UCSD-AML1 (cell line): Measurements from ENCODE around the gene PEPD.

ENCODE experiments used
- DNase-seq: peaks from one replicate; lab custom pipeline; 2025; ENCODE audit not compliant: unreplicated experiment; lab: John Stamatoyannopoulos, UW

Gene PEPD

GRCh38 chr19:33366897-33367296, 154.7 kb downstream of the PEPD start:
- no peak for DNase-seq

- no peak for DNase-seq
Measured at GRCh38 chr19:33366127-33366526, 155.5 kb downstream of the PEPD start.

DNA sequence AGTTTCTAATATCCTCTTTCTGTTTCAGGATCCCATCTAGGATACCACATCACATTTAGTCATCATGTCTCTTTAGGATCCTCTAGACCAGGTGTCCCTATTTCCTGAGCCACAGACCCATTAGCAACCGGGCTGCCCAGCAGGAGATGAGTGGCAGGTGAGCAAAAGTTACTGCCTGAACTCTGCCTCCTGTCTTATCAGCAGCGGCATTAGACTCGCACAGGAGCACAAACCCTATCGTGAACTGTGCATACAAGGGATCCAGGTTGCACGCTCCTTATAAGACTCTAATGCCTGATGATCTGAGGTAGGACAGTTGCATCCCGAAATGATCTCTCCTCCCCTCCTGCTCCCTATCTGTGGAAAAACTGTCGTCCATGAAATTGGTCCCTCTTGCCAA, 155.9 kb downstream of the PEPD start:
- no peak for DNase-seq

- DNase-seq = no peak
Measured at GRCh38 chr19:33363476-33363875, 158.1 kb downstream of the PEPD start.

DNA sequence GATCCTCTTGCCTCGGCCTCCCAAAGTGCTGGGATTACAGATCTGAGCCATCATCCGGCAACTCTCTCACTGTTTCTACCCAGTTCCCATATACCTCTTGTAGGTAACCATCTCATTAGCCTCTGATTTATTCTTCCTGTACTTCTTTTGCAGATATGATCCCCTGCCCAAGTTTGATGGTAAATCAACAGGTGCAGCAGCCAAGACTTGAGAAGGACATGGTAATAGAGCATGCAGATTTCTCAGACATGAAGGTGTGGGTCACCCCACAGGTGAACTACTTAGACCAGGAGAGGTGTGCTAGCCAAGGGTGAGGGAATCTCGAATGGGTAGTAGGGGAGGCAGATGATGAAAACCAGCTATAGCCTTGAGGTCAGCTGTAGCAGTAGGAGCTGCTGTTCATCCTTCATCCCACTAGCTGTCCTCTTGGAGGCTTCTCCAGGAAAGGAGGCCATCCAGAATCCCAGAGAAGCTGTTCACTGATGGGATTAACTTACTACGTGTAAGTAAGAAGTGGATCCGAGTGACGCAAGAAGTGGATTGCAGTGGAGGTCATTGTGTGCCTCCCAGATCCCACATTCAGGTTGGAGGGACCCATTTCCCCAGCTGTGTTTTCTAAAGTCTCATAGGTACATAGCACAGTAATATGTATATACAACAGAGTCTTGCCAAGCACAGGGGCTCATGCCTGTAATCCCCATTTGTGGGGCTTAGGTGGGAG, 158.9 kb downstream of the PEPD start:
- no peak for DNase-seq

DNA sequence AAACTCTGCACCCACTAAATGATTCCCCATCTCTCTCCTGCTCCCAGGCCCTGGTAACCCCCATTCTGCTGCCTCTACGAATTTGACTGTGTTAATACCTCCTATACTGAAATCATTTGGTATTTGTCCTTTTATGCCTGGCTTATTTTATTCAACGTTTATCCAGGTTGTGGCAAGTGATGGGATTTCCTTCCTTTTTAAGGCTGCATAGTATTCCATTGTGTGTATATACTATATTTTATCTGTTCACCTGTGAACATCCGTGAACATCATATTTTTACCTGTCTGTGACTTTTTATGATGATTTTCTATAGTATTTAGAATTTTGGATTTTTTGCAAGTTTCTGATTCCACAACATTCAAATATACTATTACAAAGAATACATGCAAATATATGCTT, 162.0 kb downstream of the PEPD start:
- no peak for DNase-seq

DNA sequence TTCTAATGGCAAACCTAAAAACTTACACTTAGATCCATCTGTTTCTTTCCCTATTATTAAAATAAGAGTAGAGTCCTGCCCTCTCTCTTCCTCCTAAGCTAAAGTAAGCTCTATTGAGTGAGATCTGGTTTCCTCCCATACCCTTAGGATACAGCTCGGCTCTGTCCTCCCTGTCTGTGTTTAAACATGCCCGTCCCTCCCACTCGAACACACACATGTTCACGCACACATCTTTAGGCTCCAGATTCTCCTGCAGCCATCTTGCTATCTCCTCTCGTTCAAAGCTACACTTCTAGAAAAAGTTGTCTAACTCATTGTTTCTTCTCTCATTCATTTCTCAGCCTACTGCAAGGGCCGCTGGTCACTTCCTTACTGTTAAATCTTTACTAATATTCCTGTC, 163.2 kb downstream of the PEPD start:
- no peak for DNase-seq

GRCh38 chr19:33357556-33357955, 164.0 kb downstream of the PEPD start:
- DNase-seq = no peak

DNA sequence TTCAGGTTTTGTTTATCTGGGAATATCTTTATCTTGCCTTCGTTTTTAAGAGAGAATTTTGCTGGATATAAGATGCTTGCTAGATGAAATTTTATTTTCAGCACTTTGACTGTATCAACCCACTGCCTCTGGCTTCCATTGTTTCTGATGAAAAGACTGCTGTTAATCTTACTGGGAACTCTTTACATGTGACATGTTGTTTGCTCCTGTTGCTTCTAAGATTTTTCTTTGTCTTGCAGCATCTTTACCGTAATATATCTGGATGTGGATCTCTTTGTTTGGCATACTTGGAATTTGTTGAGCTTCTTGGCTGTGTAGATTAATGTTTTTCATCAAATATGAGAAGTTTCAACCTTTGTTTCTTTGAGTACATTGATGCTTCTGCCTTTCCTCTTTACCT, 166.1 kb downstream of the PEPD start:
- no peak for DNase-seq

GRCh38 chr19:33350538-33351309, 170.9 kb downstream of the PEPD start:
- no peak for DNase-seq

DNA sequence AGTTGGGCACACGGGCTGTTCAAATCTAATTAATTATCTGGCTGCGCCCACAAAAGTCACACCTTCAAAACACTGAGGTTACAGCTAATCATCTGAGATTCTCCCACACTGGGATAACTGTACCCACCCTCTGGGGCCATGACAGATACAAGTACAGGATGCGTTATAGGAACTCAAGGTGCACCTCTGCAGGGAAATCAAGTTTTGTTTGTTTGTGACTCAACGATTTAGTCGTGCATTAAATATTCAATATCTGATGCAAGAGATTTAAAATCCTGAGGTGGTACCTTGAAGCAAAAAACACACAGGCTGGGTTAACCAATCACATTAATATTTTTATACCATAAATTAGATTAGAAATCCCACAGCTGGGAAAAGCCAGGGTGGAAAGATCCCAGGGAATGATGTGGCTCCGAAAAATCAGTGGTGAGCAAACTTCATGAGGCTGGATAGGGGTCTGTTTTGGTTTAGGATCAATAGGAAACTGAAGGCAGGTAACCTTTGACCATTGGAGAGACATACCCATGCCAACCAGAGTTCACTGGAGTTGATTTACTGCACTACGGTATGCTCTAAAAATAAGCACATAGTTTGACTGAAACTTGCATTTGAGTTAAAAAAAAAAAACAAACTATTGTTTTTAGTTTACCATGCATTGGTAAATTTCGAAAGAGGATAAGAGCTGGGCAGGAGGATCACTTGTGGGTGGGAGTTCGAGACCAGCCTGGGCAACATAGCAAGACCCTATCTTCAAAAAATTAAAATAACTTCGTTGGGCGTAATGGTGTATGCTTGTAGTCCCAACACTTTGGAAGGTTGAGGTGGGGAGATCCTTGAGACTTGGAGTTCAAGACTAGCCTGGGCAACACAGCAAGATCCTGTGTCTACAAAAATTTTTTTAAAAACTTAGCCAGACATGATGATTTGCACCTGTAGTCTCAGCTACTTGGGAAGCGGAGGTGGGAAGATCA, 172.0 kb downstream of the PEPD start:
- no peak for DNase-seq

DNA sequence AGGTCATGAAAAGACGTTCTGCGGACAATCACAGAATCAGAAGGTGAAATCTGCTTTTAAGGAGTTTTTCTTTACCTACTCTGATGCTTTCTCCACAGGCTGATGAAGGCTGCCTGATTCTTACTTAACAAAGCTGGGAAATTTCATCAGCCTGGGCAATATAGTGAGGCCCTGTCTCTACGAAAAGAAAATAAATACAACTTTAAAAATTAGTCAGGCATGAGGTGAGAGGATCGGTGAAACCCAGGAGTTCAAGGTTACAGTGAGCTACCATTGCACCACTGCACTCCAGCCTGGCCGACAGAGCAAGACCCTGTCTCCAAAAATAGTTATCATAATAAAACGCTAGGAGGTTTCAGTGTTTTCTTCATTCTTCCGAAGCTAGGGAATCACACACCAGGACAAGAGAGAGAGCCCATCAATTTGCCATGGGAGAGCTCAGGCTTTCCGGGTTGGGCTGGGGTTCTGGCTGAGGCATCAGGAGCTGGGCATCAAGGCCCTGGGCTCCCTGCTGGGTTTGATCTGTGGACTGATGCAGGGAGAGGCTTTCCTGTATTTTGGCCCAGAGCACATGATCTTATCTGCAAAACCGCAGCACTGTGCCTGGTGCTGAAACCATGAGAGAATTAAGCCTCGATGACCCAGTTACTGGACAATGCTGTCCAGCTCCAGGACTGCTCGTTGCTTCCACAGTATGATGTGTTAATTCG, 173.1 kb downstream of the PEPD start:
- DNase-seq = no peak

GRCh38 chr19:33347300-33347699, 174.3 kb downstream of the PEPD start:
- DNase-seq = no peak

GRCh38 chr19:33346665-33347064, 174.9 kb downstream of the PEPD start:
- no peak for DNase-seq

- DNase-seq = no peak
Measured at GRCh38 chr19:33345163-33345562, 176.4 kb downstream of the PEPD start.

DNA sequence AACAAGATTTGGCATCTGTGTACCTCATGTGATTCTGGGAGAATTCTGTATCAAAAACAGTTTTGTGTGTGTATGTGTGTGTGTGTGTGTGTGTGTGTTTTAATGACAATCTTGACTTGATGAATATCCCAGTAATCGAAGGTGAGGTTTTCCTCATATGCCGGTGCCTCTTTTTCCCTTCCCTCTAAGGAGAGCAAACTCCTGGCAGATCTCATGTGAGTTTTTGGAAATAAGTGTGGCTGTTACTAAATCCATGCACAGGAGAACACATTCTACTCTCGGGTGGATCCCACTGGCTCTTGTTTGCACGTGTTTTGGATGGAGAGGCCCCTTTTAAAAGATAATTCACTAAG, 177.0 kb downstream of the PEPD start:
- no peak for DNase-seq

DNA sequence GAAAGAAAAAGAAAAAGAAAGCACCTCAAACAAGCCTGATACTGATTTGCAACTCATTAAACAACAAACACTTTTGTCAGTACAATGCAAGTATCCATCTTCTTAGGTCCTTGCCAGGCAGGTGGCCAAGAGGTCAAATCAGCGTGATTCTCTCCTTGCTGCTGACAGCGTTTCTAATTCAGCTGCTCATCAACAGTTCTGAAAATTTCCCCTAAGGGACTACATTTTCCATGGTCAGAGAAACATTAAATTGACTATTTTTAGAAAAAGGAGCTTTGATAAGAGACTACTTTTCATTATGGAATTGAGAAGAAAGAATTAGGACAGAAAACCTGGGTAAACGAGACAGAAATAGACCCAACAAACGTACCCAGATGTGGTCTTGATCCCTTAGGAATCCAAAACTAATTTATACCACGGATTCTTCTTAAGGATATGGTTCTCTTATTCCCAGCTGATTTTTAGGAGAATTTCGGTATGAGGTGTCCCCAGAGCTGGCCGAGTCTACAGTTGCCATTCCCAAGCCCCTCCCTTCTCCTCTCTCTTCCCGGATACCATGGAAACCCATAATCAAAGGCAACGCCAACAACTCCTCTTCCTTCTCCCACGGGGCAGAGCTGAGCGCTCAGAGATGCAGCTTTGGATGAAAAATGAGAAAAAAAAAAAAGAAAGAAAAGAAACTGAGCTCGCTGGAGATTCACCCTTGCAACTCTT, 177.6 kb downstream of the PEPD start:
- no peak for DNase-seq

GRCh38 chr19:33343301-33343700, 178.3 kb downstream of the PEPD start:
- DNase-seq = no peak

DNA sequence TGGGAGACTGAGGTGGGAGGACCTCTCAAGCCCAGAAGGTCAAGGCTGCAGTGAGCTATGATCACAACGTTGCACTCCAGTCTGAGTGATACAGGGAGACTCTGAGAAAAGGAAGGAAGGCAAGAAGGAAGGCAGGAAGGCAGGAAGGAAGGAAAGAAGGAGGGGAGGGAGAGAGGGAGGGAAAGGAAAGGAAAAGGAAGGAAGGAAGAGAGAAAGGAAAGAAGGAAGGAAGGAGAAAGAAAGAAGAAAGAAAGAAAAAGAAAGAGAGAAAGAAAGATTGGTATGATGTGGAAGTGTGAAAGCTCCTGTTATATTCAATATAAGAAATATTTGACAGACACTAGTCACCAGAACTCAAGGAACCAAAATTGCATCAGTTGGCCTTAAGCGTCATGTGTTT, 180.6 kb downstream of the PEPD start:
- no peak for DNase-seq
